Loucy (cell line): Measurements from ENCODE around the gene TBL1XR1.

Experiments used
- H2AFZ ChIP-seq: fragments of 200-600 bp; sonication (generic); 2 replicates; pipeline ENCODE4 v1.6.0; 2016; ENCODE audit warnings: antibody characterized with exemption, mild to moderate bottlenecking, low read length, moderate library complexity
- H3F3A ChIP-seq: fragments of 200-600 bp; 2 replicates; pipeline ENCODE4 v1.6.0; 2016; ENCODE audit warnings: antibody characterized with exemption, low read depth, mild to moderate bottlenecking
- H3K27me3 ChIP-seq: fragments of 200-600 bp; sonication (generic); 2 replicates; pipeline ENCODE4 v1.6.1; 2014; ENCODE audit warnings: low read length, mild to moderate bottlenecking; ENCODE audit not compliant: insufficient read depth, poor library complexity, severe bottlenecking
- H3K36me3 ChIP-seq: fragments of 200-600 bp; sonication (generic); 2 replicates; pipeline ENCODE4 v1.6.1; 2016; ENCODE audit warnings: low read length; ENCODE audit not compliant: insufficient read depth
- H3K4me1 ChIP-seq: fragments of 200-600 bp; sonication (generic); 2 replicates; pipeline ENCODE4 v1.5.1; 2014; ENCODE audit warnings: low read length, mild to moderate bottlenecking; ENCODE audit not compliant: insufficient read depth, poor library complexity, severe bottlenecking
- H3K4me2 ChIP-seq: fragments of 200-600 bp; sonication (generic); 2 replicates; pipeline ENCODE4 v1.6.0; 2014; ENCODE audit warnings: antibody characterized with exemption, low read length, low read depth, mild to moderate bottlenecking; ENCODE audit not compliant: poor library complexity, severe bottlenecking
- H3K4me3 ChIP-seq: fragments of 200-600 bp; sonication (generic); 2 replicates; pipeline ENCODE4 v1.5.1; 2014; ENCODE audit warnings: low read length, mild to moderate bottlenecking, mixed read lengths; ENCODE audit not compliant: poor library complexity, severe bottlenecking
- H3K79me2 ChIP-seq: fragments of 200-600 bp; sonication (generic); 2 replicates; pipeline ENCODE4 v1.6.1; 2014; ENCODE audit warnings: low read length; ENCODE audit not compliant: insufficient read depth
- H3K9ac ChIP-seq: fragments of 200-600 bp; sonication (generic); 2 replicates; pipeline ENCODE4 v1.6.0; 2014; ENCODE audit warnings: mild to moderate bottlenecking, low read depth, low read length, moderate library complexity; ENCODE audit not compliant: poor library complexity, severe bottlenecking
- H3K9me2 ChIP-seq: fragments of 200-600 bp; sonication (generic); replicated peaks from 2 replicates; pipeline ENCODE4 v1.6.1; 2016; ENCODE audit warnings: low read depth, low read length, mixed read lengths
- H3K9me3 ChIP-seq: fragments of 200-600 bp; sonication (generic); 2 replicates; pipeline ENCODE4 v1.6.1; 2014; ENCODE audit warnings: mild to moderate bottlenecking, antibody characterized with exemption, low read length, low read depth; ENCODE audit not compliant: insufficient read depth
- H4K20me1 ChIP-seq: fragments of 200-600 bp; sonication (generic); 2 replicates; pipeline ENCODE4 v1.6.0; 2014; ENCODE audit warnings: antibody characterized with exemption, low read length, mild to moderate bottlenecking; ENCODE audit not compliant: insufficient read depth, poor library complexity, severe bottlenecking
- CTCF ChIP-seq: fragments of 200-600 bp; sonication (generic); conservative IDR thresholded peaks from 2 replicates; pipeline ENCODE4 v1.5.1; 2014; ENCODE audit warnings: mild to moderate bottlenecking, antibody characterized with exemption, low read length
- EZH2phosphoT487 ChIP-seq: fragments of 200-600 bp; IDR thresholded peaks from 2 replicates; pipeline ENCODE4 v1.6.1; 2018; ENCODE audit warnings: antibody characterized with exemption, mild to moderate bottlenecking, moderate library complexity, borderline replicate concordance

Gene TBL1XR1

GRCh38 chr3:177107461-177108239, 89.6 kb downstream of the TBL1XR1 start:
- no peak for TF ChIP-seq CTCF
- TF ChIP-seq EZH2phosphoT487, result no peak
- Histone ChIP-seq H3F3A (no peaks in the 10 kb centered on the region), H3K4me3 (no peak overlapping the region), H3K4me1 (peaks cover 11% of the 10 kb centered on the region), H3K9me2 (no peaks in the 10 kb centered on the region), H3K27me3 (no peaks in the 10 kb centered on the region), H2AFZ (no peak overlapping the region), H3K4me2 (no peak overlapping the region), H3K79me2 (peaks cover 99% of the 10 kb centered on the region), H3K36me3 (peaks cover 2% of the 10 kb centered on the region; the same call in 1 of the 2 replicates), H3K9ac (no peak overlapping the region), H4K20me1 (peaks cover 99% of the 10 kb centered on the region), H3K9me3 (no peaks in the 10 kb centered on the region)

- Histone ChIP-seq H4K20me1 (peaks cover 100% of the 10 kb centered on the region), H3K9me3 (no peaks in the 10 kb centered on the region), H3K36me3 (no peaks in the 10 kb centered on the region; the same call in 1 of the 2 replicates), H3K79me2 (peaks cover 100% of the 10 kb centered on the region), H3F3A (no peaks in the 10 kb centered on the region), H3K4me3 (no peak overlapping the region), H3K9ac (no peak overlapping the region), H3K4me2 (no peak overlapping the region), H2AFZ (no peak overlapping the region), H3K27me3 (no peaks in the 10 kb centered on the region), H3K9me2 (no peaks in the 10 kb centered on the region), H3K4me1 (peaks cover 11% of the 10 kb centered on the region)
- no peak for TF ChIP-seq EZH2phosphoT487
Observed at GRCh38 chr3:177106594-177106993, 90.7 kb downstream of the TBL1XR1 start.

- Histone ChIP-seq H3K79me2 (peaks cover 100% of the 10 kb centered on the region), H3F3A (no peaks in the 10 kb centered on the region), H3K4me1 (peaks cover 11% of the 10 kb centered on the region)
Observed at GRCh38 chr3:177106184-177106583, 91.1 kb downstream of the TBL1XR1 start.

More at GRCh38 chr3:177106184-177106583, 91.1 kb downstream of the TBL1XR1 start:
- Histone ChIP-seq H3K27me3 (no peaks in the 10 kb centered on the region), H3K9me3 (no peaks in the 10 kb centered on the region), H2AFZ (no peak overlapping the region), H4K20me1 (peaks cover 100% of the 10 kb centered on the region), H3K9ac (no peak overlapping the region), H3K4me3 (no peak overlapping the region), H3K36me3 (no peaks in the 10 kb centered on the region; the same call in 1 of the 2 replicates), H3K9me2 (no peaks in the 10 kb centered on the region), H3K4me2 (no peak overlapping the region)
- TF ChIP-seq CTCF, result no peak
- no peak for TF ChIP-seq EZH2phosphoT487
